GM23338 (cell line): ENCODE measurements around the gene PPP1R14B. TPM values are rescaled to one million over a fixed set of nuclear protein-coding genes. Genes with fewer than 3 reads are reported as not detected.

ENCODE experiments used
- ATAC-seq: fragments of 200-7000 bp; cut with Tn5 transposase; 3 replicates; pipeline ENCODE4 v1.9.1; 2020
- DNase-seq: peaks from one replicate; pipeline ENCODE4 v3.0.0-alpha.2; 2015; ENCODE audit warnings: low spot score
- H2AFZ ChIP-seq: fragments of 200-600 bp; sonication (generic); 2 replicates; pipeline ENCODE4 v1.8.0; 2016; ENCODE audit warnings: antibody characterized with exemption, mild to moderate bottlenecking, moderate library complexity
- H3F3A ChIP-seq: fragments of 200-600 bp; sonication (generic); replicated peaks from 2 replicates; pipeline ENCODE4 v1.8.0; 2017; ENCODE audit warnings: antibody characterized with exemption, mixed run types, low read depth
- H3K27ac ChIP-seq: fragments of 200-600 bp; sonication (generic); 2 replicates; pipeline ENCODE4 v1.6.1; 2016; ENCODE audit warnings: low read depth
- H3K27me3 ChIP-seq: fragments of 200-600 bp; sonication (generic); 2 replicates; pipeline ENCODE4 v1.8.0; 2016; ENCODE audit warnings: mild to moderate bottlenecking, mixed run types, moderate library complexity; ENCODE audit not compliant: insufficient read depth
- H3K36me3 ChIP-seq: fragments of 200-600 bp; sonication (generic); 2 replicates; pipeline ENCODE4 v1.8.0; 2016; ENCODE audit warnings: mild to moderate bottlenecking; ENCODE audit not compliant: insufficient read depth
- H3K4me1 ChIP-seq: fragments of 200-600 bp; sonication (generic); 2 replicates; pipeline ENCODE4 v1.8.0; 2016; ENCODE audit warnings: mild to moderate bottlenecking, moderate library complexity; ENCODE audit not compliant: insufficient read depth
- H3K4me2 ChIP-seq: fragments of 200-600 bp; sonication (generic); 2 replicates; pipeline ENCODE4 v1.7.1; 2017; ENCODE audit warnings: mixed run types
- H3K4me3 ChIP-seq: fragments of 200-600 bp; sonication (generic); 2 replicates; pipeline ENCODE4 v1.6.1; 2016; ENCODE audit warnings: mixed run types
- H3K79me2 ChIP-seq: fragments of 200-600 bp; sonication (generic); replicated peaks from 2 replicates; pipeline ENCODE4 v1.8.0; 2017; ENCODE audit warnings: mild to moderate bottlenecking; ENCODE audit not compliant: insufficient read depth
- H3K9me2 ChIP-seq: fragments of 200-600 bp; sonication (generic); 2 replicates; pipeline ENCODE4 v1.8.0; 2017; ENCODE audit not compliant: insufficient read depth
- H4K20me1 ChIP-seq: fragments of 200-600 bp; sonication (generic); replicated peaks from 2 replicates; pipeline ENCODE4 v1.8.0; 2017; ENCODE audit warnings: mild to moderate bottlenecking; ENCODE audit not compliant: insufficient read depth
- H3K27ac Mint-ChIP-seq: 2 replicates; pipeline ENCODE4 v1.8.0; 2020; ENCODE audit warnings: inconsistent platforms, mild to moderate bottlenecking, moderate library complexity, mixed read lengths
- H3K27me3 Mint-ChIP-seq: 3 replicates; pipeline ENCODE4 v1.8.0; 2022; ENCODE audit warnings: low read depth, mild to moderate bottlenecking, moderate library complexity, mixed read lengths, inconsistent platforms; ENCODE audit not compliant: insufficient read depth, poor library complexity
- H3K36me3 Mint-ChIP-seq: 3 replicates; pipeline ENCODE4 v1.8.0; 2021; ENCODE audit warnings: low read depth, mild to moderate bottlenecking, inconsistent platforms, moderate library complexity, mixed read lengths
- H3K4me1 Mint-ChIP-seq: 3 replicates; pipeline ENCODE4 v1.8.0; 2020; ENCODE audit warnings: mild to moderate bottlenecking, inconsistent platforms, mixed read lengths
- H3K4me3 Mint-ChIP-seq: 3 replicates; pipeline ENCODE4 v1.8.0; 2021; ENCODE audit warnings: moderate library complexity, mild to moderate bottlenecking, inconsistent platforms, mixed read lengths
- H3K9me3 Mint-ChIP-seq: 3 replicates; pipeline ENCODE4 v1.8.0; 2020; ENCODE audit warnings: moderate library complexity, mild to moderate bottlenecking, inconsistent platforms, mixed read lengths
- CREB1 ChIP-seq: fragments of 250-450 bp; sonication (Bioruptor Pico); IDR thresholded peaks from 2 replicates; pipeline ENCODE4 v1.5.0; 2020; ENCODE audit warnings: low read depth, mild to moderate bottlenecking, moderate library complexity
- CTCF ChIP-seq, 2 experiments: fragments of 200-600 bp in 1 of 2; sonication (generic) in 1 of 2; conservative IDR thresholded peaks; 2 replicates each; pipeline versions ENCODE4 v1.5.1 to v1.6.1; 2016 to 2017; ENCODE audit warnings: antibody characterized with exemption in 2 of 2, low read depth in 2 of 2, mild to moderate bottlenecking in 2 of 2, moderate library complexity in 1 of 2
- ETS1 ChIP-seq: IDR thresholded peaks from 2 replicates; pipeline ENCODE4 v1.6.1; 2016; ENCODE audit warnings: antibody characterized with exemption
- EZH2phosphoT487 ChIP-seq: fragments of 200-600 bp; sonication (generic); IDR thresholded peaks from one replicate; pipeline ENCODE4 v1.8.1; 2018; ENCODE audit warnings: antibody characterized with exemption; ENCODE audit not compliant: unreplicated experiment
- NANOG ChIP-seq: IDR thresholded peaks from 2 replicates; pipeline ENCODE4 v1.6.1; 2016; ENCODE audit warnings: antibody characterized with exemption, borderline replicate concordance
- POLR2AphosphoS5 ChIP-seq: IDR thresholded peaks from 2 replicates; pipeline ENCODE4 v1.6.1; 2016; ENCODE audit warnings: antibody characterized with exemption, low read depth
- STAT1 ChIP-seq: IDR thresholded peaks from one replicate; pipeline ENCODE4 v1.6.1; 2016; ENCODE audit warnings: antibody characterized with exemption; ENCODE audit not compliant: unreplicated experiment
- ZNF114 ChIP-seq: fragments of 250-450 bp; sonication (Bioruptor Pico); IDR thresholded peaks from 2 replicates; pipeline ENCODE4 v1.5.0; 2020; ENCODE audit warnings: mild to moderate bottlenecking, moderate library complexity
- long read RNA-seq: library from polyadenylated mRNA; unstranded; transcript quantifications from one replicate; pipeline ENCODE4 v2.0.0, GENCODE V29; 2020; ENCODE audit not compliant: unreplicated experiment
- polyA plus RNA-seq: library from polyadenylated mRNA; unstranded; fragments of >200 nt; fragmentation: Nextera tagmentation; extraction: Ambion mirVana; gene quantifications from 2 replicates; pipeline ENCODE4 v1.2.1, GENCODE V29; 2016
- total RNA-seq: library from RNA; depleted of rRNA; stranded (reverse); fragments of >200 nt; shearing (Covaris generic); gene quantifications from 2 replicates; pipeline ENCODE4 v1.2.3, GENCODE V29; 2014; rRNA removed
- TF ChIP-seq, protein P1 (sequence below): IDR thresholded peaks from one replicate; pipeline ENCODE4 v1.6.1; 2018; ENCODE audit warnings: antibody characterized with exemption; ENCODE audit not compliant: unreplicated experiment

PPP1R14B gene, protein sequence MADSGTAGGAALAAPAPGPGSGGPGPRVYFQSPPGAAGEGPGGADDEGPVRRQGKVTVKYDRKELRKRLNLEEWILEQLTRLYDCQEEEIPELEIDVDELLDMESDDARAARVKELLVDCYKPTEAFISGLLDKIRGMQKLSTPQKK
- total RNA-seq = 283 and 315 TPM in 2 replicates
- 250 and 418 TPM in 2 replicates for polyA plus RNA-seq
- long read RNA-seq, transcript PPP1R14B-201 (4 exons, 982 nt) = major isoform, 14 of 16 reads
- long read RNA-seq, partial matches to known transcripts = 1 of 16 reads
- long read RNA-seq, other reads (novel, unspliced or antisense) = 1 of 16 reads

DNA sequence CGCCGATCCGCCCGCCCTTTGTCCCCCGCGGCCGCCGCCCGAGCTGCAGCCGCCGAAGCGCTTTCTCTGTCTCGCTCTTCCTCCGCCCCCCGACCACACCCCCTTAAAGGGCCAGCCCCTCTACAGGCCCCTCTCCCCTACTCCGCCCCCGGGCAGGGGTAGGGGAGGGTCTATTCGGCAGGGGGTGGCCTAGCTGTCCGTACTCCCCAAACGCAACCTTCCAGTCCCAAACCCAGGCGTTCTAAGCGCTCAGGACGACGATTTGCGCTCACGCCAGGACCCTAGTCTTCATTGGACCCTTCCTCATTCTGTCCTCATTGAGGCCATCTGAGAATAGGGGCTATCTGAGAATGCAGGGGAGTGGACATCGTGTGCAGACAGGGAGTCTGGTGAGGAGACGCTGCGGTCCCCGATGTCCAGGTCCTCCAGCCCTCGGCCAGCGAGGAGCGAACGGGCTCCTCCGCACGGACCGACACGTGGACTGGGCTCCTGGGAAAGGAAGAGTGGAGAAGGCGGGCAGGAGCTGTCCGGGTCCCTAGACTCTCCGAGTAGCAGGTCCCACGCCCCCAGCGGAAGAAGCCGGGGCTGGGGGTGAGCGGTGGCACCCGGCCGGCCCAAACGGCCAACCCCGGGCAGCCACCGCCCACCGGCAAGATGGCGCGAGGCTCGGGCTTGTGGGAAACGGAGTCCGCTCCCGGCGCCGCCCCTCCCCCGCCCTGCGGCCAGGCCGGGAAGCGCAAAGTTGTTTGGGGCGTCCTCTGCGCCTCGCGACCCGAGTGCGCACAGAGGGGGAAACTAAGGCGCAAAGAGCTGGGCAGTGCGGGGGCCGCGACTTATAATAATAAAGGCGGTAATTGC, at the start of gene PPP1R14B:
Gene PPP1R14B (minus strand): TSS at position 73 of the 858 bp plus-strand sequence. CDS start 270 bp downstream, outside the sequence.
- Mint-ChIP-seq H3K4me3 (peak within 1 kb of the TSS; percentile 88), H3K27ac (peak within 1 kb of the TSS; percentile 95), H3K36me3 (peaks cover 17% of the 10 kb centered on the region), H3K4me1 (peaks cover 47% of the 10 kb centered on the region), H3K27me3 (peaks cover 38% of the 10 kb centered on the region), H3K9me3 (no peaks in the 10 kb centered on the region)
- H3K79me2 ChIP-seq = peaks cover 31% of the 10 kb centered on the region
- ATAC-seq (peak; percentile 48), DNase-seq (peak; percentile 95)
- H3F3A ChIP-seq = peaks cover 51% of the 10 kb centered on the region
- peak within 1 kb of the TSS; percentile 100 for H3K4me2 ChIP-seq
- H3K36me3 ChIP-seq = no peaks in the 10 kb centered on the region
- H3K9me2 ChIP-seq = no peaks in the 10 kb centered on the region
- H2AFZ ChIP-seq = peak within 1 kb of the TSS; percentile 88
- peak within 1 kb of the TSS; percentile 95 for H3K27ac ChIP-seq
- H3K4me3 ChIP-seq = peak within 1 kb of the TSS; percentile 100
- TF ChIP-seq, protein P1, sequence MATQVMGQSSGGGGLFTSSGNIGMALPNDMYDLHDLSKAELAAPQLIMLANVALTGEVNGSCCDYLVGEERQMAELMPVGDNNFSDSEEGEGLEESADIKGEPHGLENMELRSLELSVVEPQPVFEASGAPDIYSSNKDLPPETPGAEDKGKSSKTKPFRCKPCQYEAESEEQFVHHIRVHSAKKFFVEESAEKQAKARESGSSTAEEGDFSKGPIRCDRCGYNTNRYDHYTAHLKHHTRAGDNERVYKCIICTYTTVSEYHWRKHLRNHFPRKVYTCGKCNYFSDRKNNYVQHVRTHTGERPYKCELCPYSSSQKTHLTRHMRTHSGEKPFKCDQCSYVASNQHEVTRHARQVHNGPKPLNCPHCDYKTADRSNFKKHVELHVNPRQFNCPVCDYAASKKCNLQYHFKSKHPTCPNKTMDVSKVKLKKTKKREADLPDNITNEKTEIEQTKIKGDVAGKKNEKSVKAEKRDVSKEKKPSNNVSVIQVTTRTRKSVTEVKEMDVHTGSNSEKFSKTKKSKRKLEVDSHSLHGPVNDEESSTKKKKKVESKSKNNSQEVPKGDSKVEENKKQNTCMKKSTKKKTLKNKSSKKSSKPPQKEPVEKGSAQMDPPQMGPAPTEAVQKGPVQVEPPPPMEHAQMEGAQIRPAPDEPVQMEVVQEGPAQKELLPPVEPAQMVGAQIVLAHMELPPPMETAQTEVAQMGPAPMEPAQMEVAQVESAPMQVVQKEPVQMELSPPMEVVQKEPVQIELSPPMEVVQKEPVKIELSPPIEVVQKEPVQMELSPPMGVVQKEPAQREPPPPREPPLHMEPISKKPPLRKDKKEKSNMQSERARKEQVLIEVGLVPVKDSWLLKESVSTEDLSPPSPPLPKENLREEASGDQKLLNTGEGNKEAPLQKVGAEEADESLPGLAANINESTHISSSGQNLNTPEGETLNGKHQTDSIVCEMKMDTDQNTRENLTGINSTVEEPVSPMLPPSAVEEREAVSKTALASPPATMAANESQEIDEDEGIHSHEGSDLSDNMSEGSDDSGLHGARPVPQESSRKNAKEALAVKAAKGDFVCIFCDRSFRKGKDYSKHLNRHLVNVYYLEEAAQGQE = no peak
- TF ChIP-seq ZNF114 (no peak), ETS1 (0 out of 2 replicates have a peak, but pooled peaks have one; percentile 63), POLR2AphosphoS5 (peak; percentile 59)
- H3K4me1 ChIP-seq = peaks cover 44% of the 10 kb centered on the region
- H3K27me3 ChIP-seq = no peaks in the 10 kb centered on the region
- no peaks in the 10 kb centered on the region; the same call in 1 of the 2 replicates for H4K20me1 ChIP-seq

DNA sequence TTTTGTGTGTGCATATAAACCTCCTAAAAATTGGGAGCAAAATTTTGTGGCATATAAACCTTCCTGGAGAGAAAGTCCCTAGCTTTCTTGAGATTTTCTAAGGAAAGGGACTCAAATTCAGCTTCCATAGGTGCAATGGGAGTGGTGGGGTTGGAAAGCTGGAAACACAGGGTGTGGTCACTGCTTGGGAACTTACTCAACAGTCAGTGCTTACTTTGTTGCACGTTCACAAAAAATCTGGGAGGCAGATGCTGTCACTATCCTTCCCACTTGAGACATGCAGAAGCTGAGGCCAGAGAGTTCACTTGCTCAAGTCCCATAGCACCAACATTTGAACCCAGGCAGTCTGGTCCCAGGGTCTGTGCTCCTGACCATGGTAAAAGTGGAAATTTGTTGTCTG, 49.5 kb upstream of the PPP1R14B start:
- H3K36me3 ChIP-seq = no peaks in the 10 kb centered on the region
- H3K79me2 ChIP-seq = no peaks in the 10 kb centered on the region
- Mint-ChIP-seq H3K36me3 (no peaks in the 10 kb centered on the region; the same call in 2 of the 3 replicates), H3K9me3 (no peaks in the 10 kb centered on the region; the same call in 1 of the 3 replicates), H3K27me3 (peaks cover 93% of the 10 kb centered on the region), H3K4me3 (no peak overlapping the region), H3K27ac (no peak overlapping the region), H3K4me1 (peaks cover 13% of the 10 kb centered on the region)
- ATAC-seq (no peak), DNase-seq (no peak)
- TF ChIP-seq ETS1 (no peak), NANOG (no peak), CREB1 (CRISPR knock-in tag) (no peak), EZH2phosphoT487 (no peak), STAT1 (no peak), CTCF (conservative IDR thresholded peaks at IDR 0.05; ENCODE audit: low read depth in 2 of 2) (no peak)
- TF ChIP-seq, protein P1 = no peak
- no peak overlapping the region for H3K27ac ChIP-seq
- H3K4me2 ChIP-seq = peak overlapping the region; percentile 74; the same call in 1 of the 2 replicates
- H3K27me3 ChIP-seq = peaks cover 100% of the 10 kb centered on the region
- no peaks in the 10 kb centered on the region for H3K9me2 ChIP-seq
- no peak overlapping the region for H2AFZ ChIP-seq
- H3F3A ChIP-seq = peaks cover 20% of the 10 kb centered on the region
- H3K4me1 ChIP-seq = peaks cover 7% of the 10 kb centered on the region; the same call in 1 of the 2 replicates
- peaks cover 16% of the 10 kb centered on the region for H4K20me1 ChIP-seq
- no peak overlapping the region for H3K4me3 ChIP-seq
